Posterior vena cava (tissue), 2 donors: Measurements from ENCODE around the gene SRP68. TPM values are rescaled to one million over a fixed set of nuclear protein-coding genes. Genes with fewer than 3 reads are reported as not detected.
A peak's percentile ranks its signal among the peaks of the same experiment; 100 is the strongest.

Source experiments
- DNase-seq: peaks from one replicate; pipeline ENCODE4 v3.0.0-alpha.2; 2020; ENCODE audit warnings: low spot score
- intact Hi-C, 2 donors: fragments of 100-400 bp; cut with DNase I; formaldehyde crosslinking; loops; one replicate each; pipeline versions ENCODE4 v1.14.1 to v1.14.2; 2022 to 2023
- total RNA-seq, 2 donors: library from RNA; stranded (reverse); fragmentation: NEBNext Ultra II Directional; extraction: Animal tissue kit (Norgen Biotek cat#: 25700); gene quantifications; one replicate each; pipeline ENCODE4 v1.2.1, GENCODE V29; 2021
- donor health status: DM: yes; HTN: yes; CAD: no.
- donor health status: DM: yes; HTN: yes; CAD: no.

SRP68 gene
- total RNA-seq, 2 donors from 2014 or later = 45.3 to 49.1 TPM

DNA sequence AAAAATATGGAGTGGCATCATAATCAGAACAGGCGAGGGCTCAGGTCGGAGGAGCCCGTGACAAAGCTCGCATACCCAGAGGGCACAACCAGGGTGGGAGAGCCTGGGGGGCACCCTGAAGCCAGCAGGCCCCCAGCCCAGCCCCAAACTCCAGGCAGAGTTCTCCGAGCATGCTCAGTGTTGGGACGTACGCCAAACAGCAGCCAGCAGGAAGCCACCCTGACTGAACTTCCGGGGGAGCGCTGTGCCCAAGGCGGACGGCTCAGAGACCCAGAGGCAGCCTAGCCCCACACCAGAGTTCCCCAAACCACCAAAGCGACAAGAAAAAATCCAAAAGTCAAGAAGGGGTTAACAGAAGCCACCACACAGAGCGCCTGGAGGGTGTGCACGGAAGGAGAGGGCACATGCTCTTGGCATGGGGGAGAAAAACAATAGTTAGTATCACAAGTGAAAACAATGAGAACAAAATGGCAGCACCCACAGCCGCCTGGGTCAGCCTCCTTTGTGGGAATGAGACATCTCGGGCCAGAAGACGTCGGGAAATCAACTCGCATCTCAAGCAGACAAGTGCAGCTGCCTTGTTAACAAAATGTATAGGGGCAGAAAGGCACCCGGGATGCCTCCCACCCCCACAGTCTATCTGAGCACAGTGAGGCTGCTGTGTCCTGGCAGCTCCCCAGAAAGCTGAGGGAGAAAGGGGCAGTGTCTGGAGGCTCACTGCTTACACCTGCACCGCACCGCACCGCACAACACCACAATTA lies 19.4 kb upstream of the SRP68 start:
- DNase-seq = peak; percentile 69
- intact Hi-C loops = no loop called here

DNA sequence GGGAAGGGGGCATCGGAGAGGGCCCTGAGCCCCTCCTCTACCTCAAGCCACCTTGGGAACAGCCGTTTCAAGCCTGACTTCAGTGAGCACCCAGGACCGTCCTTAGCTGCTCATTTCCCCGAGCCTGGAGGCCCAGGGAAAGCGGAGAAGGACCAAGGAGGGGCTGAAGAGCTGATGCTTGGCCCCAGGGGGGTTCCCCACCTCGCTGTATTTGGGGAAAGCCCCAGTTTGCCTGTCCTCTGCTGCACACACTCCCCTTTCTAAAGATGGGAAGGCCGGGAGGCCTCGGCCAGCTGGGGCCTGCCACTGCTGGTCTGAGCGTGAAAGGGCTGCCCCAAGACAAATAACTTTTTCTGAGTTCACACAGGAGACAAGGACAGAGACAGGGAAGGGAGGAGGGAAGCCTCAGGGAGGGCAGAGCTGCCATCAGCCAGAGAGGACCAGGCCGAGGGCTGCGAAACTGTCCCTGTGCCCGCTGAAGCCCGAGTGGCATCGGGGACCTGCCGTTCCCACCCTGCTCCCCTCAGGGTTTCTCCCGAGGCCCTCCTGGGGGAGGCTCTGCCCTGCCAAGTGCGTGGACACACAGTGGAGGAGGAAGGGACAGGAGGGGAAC lies 18.3 kb upstream of the SRP68 start:
- DNase-seq = peak; percentile 78
- intact Hi-C loops = no loop called here

DNA sequence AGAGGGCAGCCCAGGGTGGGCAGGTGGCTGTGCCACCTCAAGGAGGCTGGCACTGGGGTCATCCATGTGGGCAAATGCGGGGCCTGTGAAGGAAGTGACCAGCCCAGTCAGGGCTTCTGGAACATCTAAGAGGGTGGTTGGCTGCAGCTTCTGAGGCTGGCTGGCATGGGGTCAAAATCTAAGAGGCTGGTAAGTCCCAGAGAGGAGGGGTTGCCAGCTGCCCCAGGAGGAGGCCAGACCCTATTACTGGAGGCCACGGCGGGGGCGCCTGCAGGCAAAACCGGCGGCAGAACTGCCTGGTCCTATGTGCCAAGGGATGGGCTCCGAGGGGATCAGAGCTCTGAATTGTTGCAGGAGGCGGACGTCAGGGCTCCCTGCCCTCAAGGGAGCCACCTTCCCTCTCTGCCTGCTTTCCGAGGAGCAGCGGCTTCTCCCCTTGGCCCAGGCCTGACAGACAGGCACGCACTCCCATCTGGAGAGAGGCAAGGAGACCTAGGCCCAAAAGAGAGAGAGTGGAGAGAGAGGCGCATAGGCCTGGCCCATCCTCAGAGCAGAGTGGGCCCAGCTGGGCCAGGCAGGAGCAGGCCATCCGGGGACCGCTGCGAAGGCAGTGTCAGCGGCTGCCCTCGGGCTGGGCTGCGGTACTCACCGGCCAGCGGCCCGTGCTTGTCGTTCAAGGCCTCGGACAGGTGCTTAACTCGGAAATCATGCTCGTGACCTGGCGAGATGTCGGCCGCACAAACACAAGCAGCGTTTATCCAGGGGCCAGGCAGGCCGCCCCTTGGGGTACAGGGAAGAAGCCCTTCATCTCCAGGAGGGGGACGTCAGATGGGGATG lies 17.6 kb upstream of the SRP68 start:
- intact Hi-C loops = no loop called here
- DNase-seq = peak; percentile 57

DNA sequence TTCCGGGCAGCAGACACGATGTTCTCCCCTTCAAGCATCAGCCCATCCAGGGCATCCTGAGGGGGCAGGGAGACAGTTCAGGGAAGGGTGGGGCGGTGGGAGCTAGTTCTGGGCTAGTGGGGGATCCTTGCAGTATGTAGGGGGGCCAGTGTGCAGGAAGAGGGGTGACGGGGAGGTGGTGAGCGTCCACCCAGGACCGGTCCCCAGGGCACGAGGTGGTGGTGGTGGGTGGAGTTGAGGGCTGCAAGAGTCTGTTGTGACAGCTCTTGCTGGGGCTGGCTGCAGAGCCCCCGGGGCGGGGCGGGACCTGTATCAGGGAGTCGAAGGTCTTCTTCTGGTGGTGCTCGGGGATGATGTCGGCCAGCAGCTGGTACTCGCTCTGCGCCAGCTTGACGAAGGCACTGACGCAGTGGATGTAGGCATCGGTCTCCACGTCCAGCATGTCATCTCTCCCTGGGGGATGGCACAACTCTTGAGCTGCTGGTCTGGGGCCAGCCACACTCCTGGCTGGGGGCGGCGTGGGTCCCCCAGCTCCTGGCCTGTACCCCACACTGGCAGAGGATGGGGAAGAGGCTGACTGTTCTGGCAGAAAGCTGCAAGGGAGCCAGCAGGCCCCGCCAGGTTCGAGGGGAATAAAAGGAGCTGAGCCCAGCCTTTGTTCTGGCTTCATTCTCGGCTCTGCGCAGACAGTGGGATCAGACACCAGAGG lies 16.7 kb upstream of the SRP68 start:
- intact Hi-C loops = no loop called here
- no peak for DNase-seq

DNA sequence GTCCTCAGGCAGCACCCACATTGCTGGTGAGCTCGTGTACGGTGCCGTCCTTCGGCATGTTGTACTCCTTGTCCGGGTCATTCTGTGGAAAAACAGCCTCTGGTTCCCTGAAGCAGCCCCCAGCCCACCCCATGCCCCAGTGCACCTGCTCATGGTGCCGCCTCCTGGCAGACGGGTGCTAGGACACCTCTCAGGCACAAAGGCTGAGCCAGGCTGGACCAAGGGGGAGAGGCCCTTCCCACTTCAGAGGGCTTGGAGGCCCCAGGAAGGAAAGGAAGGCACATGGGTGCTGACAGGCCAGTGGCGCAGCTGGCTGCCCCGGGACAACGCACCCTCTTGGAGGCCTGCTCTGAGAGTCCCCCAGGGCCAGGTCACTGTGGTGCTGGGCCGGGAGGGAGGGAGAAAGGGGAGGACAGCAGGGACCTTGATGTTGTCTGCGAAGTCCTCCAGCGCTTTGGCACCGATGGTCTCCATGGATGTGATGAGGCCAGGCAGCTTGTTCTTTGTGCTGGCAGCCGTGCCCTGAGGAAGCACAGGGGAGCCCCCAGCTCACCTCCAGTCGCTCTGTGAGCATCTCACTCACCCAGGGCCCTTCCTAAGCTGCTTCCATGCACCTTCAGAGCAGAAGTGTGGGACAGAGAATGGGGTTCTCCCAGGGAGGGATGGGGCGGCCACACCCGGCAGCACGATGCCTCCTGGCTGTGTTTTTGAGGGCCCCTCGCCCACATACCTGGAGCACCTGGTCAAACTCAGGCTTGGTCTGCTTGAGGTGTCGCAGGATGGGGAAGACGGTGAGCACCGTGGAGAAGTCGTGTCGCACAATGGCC lies 15.9 kb upstream of the SRP68 start:
- intact Hi-C loops = no loop called here
- DNase-seq = peak; percentile 46

DNA sequence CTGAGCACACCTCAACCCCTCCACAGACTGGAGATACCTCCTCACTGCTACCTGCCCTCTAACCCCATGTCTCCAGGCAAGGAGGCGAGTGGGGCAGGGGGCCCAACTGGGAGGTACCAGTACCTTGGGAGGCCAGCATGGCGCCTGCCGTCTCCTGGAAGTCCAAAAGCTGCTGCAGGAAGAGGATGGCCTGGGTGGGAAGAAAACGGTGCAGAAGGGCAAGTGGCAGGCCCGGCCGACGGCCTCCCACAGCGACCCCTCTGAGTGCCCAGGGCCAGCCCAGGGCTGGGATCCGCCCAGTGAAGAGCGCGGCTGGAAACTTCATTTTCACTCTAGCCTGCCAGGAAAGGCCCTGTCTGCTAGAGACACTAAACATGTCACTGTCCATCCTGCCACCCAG lies 15.2 kb upstream of the SRP68 start:
- intact Hi-C loops = no loop called here
- DNase-seq = peak; percentile 70

DNA sequence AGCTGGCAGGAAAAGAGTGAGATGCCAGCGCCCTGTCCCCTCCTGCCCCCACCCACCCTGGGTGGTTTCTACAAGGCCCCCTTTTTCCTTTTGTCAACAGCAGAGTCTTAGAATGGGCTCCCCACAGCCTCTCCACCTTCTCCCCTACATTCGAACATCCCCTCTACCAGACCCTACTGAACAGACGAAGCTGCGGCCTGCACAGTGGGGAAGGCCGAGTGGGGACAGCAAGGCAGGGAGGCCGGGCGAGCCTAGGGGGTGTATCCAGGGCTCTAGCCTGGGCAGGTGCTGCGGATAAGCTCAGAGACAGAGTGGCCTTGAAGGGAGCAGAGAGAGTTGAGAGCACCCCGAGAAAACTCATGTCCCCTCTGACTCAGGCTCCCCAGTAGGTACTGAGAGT lies 14.1 kb upstream of the SRP68 start:
- intact Hi-C loops = no loop called here
- peak; percentile 75 for DNase-seq

DNA sequence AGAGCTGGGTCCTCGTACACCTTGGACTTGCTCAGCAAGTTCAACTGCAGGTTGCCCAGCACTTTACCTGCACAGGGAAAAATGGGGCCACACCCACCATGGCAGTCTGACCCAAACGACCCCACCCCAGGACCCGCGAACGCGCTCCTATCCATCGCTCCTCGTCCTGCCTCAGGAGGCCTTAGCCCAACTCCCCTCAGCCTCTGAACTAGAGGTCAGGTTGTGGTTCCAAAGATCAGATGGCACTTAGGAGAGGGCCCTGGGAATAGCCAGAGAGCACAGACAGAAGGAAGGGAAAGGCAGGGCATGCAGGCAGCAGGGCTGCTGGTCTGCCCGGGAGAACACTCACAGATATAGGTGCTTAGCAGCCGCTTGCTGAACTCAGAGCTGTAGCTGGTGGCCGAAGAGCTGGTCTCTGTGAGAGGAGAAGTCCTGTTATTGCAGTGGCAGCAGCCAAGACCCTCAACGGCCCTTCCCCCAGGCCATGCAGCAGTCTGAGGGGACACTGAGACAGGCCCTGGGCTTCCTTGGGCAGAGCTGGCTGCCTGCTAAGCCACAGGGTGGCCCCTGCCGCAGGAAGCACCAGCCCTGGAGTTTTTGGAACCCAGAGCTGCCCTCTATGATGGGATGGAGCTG lies 13.5 kb upstream of the SRP68 start:
- DNase-seq = peak; percentile 70
- intact Hi-C loops = no loop called here

DNA sequence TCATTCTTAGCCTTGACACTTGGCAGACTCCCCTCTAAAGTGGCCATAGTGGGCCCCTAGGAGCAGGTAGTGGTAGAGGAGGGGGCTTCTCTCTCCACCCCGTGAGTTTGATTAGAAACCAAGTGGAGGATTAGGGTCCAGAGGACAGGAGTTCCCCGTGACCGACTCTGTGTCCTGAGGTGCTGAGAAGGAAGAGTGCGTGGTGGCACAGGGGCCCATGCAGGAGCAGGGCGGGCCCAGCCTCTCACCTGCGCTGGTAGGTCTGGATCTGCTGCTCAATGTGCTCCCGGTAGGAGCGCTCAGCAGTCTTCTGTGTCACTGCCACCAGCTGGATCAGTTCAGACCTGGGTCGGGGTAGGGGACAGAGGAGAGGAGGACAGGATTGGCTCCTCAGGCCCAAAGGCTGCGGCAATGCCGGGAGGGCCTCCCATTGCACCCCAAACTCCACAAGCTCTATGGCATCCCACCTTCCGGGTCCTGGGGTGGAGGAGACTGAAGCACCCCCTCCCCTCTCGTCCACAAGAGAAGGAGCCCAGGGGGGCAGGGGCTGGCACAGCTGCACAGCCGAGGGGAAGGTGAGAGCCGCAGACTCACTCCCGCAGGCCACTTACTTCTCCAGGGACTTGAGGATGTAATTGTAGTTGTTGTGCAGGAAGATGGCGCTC lies 12.9 kb upstream of the SRP68 start:
- intact Hi-C loops = no loop called here
- peak; percentile 76 for DNase-seq

DNA sequence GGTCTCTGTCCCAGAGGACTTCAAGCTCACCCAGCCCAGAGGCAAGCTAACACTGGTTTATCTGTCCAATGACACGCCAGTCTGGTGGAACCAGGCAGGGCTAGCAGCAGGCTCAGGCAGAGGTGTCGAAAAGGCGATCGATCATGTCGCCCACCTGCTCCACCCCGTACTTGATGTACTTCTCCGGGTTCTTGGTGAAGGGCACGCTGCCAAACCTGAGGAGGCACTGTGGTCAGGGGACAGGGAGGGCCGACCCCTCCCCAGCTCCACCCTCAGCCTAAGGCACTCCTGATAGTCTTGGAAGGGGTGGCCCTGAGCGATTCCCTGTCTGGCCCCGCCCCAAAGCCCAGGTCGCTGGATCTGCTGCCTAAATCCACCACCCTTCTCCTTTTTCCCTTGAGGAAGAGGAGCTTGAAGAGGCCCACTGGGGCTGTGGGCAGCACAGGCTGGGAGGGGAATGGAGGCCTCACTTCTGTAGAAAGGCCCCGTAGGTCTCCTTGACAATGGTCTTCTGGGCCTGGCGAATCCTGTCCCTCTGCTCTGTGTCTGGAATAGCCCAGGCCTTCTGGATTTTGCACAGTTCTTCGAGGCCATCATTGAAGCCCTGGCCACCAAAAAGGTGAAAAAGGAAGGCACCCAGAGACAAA lies 11.3 kb upstream of the SRP68 start:
- DNase-seq = peak; percentile 79
- intact Hi-C loops = no loop called here

DNA sequence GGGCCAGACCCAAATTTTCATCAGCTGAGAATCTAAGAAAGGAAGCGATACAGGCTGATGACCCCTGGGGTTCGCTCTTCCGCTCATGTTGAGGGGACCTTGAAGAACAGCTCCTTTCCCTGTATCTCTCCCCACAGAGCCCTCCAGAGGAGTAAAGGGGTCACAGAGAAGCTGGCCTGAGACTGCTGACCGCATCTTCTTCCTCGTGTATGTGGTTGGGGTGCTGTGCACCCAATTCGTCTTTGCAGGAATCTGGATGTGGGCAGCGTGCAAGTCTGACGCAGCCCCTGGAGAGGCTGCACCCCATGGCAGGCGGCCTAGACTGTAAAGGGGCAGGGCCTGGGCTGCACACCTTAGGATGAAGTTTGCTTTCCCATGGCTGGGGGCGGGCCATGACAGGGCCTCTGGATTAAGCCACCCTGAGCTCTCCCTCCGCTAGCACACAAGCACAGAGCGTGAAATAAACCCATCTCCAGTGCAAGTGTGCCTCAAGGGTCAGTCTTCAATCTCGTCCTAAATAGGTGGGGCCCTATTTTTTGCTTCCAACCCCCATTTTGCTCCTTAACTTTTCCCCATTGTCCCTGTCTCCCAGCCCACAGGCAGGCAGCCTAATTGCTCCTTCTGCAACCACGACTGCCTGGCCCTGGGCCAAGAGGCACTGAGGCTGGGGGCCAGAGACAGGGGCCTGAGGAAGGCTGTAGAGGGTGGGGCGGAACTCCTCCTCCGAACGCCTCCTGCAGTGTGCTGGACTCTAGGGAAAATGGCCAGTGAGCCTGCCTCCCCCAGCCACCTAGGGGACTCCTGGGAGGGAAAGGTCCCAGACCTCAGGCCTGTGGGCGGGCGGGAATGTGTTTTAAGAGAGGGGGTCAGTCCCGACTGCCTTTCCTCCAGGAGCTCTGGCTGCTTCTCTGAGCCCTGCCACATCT lies 10.3 kb upstream of the SRP68 start:
- intact Hi-C loops = no loop called here
- peak; percentile 78 for DNase-seq

DNA sequence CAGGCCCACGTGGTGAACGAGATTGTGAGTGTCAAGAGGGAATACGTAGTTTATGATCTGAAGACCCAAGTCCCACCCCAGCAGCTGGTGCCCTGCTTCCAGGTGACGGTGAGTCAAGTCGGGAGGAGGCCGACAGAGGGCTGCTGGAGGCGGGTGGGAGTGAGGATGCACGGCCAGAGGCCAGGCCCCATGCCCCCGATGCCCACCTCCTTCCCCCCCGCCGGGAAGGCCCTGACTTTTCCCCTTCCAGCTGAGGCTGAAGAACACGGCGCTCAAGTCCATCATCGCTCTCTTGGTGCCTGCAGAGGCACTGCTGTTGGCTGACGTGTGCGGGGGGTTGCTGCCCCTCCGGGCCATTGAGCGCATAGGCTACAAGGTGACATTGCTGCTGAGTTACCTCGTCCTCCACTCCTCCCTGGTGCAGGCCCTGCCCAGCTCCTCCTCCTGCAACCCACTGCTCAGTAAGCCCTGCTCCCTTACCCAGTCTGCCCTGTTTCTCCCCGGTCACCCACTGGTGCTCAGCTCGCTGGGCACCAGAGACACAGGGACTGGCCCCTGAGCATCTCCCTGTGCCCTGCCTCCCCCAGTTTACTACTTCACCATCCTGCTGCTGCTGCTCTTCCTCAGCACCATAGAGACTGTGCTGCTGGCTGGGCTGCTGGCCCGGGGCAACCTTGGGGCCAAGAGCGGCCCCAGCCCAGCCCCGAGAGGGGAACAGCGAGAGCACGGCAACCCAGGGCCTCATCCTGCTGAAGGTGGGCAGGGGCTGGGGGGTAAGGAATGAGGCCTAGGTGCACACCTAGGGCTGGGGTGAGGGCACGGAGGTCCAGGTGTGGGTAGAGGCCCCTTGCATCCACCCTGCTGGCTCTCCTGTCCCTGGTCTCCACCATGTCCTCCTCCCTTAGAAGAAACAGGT lies 9.2 kb upstream of the SRP68 start:
- intact Hi-C loops = no loop called here
- DNase-seq = peak; percentile 65

DNA sequence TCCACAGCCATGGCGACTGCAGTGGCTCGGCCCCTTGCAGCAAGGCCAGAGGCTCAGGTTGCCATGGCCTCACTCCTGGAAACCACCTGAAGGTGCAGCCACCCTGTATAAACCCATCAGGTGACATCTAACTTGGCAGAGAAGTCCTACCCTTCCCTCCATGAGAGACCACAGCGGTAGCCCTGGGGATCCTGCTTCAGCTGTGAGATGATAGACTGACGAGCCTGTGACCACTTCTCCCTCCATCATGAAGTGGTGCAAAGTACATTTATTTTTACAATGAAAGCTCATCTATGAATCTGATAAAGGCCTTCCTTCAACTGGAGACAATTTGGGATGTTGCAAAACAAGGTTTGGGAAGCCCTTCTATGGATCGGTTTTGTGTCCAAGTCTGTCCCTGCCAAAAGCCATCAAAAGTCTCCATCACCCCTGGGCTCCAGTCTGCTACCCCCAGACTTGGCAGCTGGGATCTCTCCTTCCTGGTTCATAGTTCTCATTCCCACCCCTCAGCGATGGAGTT lies 8.5 kb upstream of the SRP68 start:
- intact Hi-C loops = no loop called here
- DNase-seq = no peak

DNA sequence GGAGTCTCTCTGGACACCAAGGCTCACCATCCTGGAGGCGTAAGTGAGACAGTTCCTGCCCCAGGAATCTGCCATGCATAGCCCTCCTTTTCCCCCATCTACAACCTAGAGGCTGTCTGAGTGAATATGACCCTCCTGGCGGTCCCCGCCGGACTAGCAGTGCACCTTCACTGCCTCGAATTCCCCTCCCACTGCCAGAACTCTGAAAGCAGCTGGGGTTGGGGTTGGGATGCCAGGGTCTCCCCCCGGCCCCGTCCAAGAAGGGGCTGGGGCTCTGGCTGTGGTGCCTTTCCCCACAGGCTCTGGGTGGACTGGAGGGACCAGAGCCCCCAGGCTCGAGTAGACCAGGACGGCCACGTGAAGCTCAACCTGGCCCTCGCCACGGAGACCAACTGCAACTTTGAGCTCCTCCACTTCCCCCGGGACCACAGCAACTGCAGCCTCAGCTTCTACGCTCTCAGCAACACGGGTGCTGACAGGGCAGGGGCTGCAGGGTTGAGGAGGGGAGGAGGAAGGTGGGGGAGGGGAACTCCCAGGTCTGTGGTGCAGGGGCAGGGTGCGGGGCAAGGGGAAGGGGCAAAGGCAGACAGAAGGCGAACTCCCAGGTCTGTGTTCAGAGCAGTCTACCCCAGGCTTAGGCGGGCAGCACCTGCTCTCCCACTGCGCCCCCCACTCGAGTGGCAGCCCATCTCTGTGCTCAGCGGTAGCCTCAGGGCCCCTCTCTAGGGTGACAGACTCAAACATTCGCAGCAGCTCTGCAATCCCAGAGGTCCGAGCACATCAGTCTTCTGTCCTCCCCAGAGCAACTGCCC lies 7.8 kb upstream of the SRP68 start:
- DNase-seq = peak; percentile 77
- intact Hi-C loops = no loop called here
